HG03135 (cell line): ENCODE data around the gene GTF2H1.
A peak's percentile ranks its signal among the peaks of the same experiment; 100 is the strongest.
"Not testable (repeated sequence)": the region's sequence is repeated elsewhere in the genome, so short reads cannot be mapped to it uniquely, and the experiment has no call there.

ENCODE experiments used
- ATAC-seq: cut with Tn5 transposase; IDR thresholded peaks from one replicate; pipeline ENCODE4 v1.9.1; 2021; ENCODE audit warnings: mild to moderate bottlenecking, moderate library complexity; ENCODE audit not compliant: unreplicated experiment

The GTF2H1 gene

GRCh38 chr11:18317551-18317950, 4.8 kb upstream of the GTF2H1 start:
- no peak for ATAC-seq

DNA sequence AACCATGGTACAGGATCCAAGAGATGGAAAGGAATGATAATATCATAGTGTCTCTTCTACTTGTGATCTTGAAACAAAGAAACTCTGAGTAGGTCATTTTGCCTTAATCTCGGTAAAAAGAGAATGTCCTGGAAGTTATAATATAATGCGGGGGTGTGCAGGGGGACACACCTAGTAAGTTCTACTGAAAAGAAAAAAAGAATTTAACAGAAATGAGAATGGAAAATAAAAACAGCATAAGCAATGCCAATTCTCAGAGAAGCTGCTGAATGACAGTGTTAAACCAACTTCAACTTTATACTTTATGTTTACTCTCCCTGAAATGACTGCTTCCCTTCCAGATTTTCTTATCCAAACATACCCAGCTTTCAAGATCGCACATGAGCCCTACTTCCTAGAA, 2.5 kb upstream of the GTF2H1 start:
- no peak for ATAC-seq

GRCh38 chr11:18320617-18321016, 1.8 kb upstream of the GTF2H1 start:
- no peak for ATAC-seq

DNA sequence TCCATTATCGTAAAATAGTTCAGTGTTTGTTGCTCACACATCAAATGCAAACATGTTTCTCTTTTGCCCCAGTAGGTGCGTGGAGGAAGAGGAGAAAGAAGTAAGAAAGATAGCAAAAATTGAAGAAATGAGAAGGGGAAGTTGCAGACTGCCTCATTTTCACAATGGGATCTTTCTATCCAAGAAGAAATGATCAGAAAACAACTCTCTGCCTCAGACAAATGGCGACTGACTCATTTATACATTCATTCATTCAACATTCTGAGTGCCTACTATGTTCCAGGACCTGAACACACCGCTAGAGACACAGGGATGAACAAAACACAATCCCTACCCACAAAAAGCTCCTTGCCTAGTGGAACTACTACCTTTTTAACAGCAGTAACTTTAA, 794 bp upstream of the GTF2H1 start:
- peak; percentile 4 for ATAC-seq

DNA sequence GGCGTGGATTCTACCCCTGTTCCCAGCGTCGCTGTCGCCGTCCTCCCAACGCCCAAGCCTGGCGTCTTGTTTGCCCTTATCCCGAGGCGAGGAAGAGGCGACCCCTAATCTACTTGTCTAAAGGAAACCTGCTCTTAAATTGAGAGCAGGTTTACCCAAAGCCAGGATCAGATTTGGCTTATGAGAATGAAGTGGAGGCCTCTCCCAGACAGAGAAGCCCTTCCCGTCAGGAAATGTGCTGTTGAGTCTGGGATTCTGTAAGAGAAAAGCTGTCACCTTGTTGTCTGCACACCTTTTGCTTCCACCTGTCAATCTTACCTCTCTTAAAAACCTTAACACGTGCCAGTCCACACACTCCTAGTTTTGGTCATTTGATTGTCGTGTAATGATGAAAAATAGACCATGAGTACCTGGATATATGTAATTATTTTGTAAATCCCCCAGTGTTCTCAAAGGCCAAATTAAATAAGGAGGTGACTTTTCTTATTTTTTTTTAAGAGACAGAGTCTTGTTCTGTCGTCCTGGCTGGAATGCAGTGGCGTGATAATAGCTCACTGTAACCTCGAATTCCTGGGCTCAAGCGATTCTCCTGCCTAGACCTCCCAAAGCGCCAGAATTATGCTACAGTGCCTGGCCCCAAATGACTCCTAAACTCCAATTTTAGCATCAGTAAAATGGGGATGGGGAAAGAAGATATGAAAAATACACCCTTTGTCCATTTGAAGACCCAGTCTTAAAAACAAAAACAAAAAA, 627 bp downstream of the GTF2H1 start:
- no peak for ATAC-seq

GRCh38 chr11:18323881-18324280, 1.5 kb downstream of the GTF2H1 start:
- ATAC-seq = not testable (repeated sequence)

DNA sequence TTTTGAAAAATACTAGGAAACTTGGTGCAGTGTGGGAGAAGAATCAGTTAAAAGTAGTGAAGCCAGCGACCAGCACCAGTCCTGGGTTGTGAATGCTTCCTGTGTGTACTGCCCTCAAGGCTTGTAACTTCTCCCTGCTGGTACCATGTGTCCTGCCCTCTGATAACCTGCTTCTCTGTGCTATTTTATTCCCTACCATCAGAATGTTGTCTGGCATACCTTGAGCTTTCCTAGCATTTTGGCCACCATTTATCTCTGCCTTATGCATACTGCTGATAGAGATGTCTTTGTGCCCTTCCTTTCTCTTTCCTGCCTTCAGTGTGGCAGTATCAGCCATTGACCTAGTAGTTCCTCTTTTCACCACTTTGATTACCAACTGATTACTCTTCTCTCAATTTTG, 2.0 kb downstream of the GTF2H1 start:
- no peak for ATAC-seq

DNA sequence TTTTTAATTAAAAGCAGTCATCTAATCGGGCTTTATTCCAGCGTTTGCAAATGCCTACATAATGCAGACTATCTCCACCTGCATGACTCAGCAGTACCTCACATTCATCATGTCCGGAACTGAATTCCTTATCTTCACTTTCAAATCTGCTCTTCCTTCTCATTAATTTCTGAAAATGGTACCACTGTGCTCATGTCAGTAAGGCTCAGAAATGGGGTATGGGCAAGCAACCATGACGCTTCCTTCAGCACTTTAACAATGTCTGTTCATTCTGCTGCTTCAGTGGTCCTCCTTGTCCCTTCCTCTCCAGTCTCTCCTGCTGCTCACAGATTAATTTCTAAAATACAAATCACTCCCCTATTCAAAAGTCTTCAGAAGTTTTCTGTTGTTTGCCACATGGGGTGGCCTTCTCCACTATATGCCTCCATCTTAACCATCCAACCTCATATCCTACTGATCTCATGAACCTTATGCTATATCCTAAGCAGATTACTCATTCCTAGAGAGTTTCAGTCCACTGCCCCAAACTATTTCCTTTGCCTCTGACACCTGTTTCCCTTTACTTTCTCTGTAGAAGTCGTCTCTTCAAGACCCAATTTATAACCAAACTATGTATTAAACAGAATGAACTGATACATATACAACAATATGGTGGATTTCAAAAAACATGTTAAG, 7.0 kb downstream of the GTF2H1 start:
- ATAC-seq = no peak

DNA sequence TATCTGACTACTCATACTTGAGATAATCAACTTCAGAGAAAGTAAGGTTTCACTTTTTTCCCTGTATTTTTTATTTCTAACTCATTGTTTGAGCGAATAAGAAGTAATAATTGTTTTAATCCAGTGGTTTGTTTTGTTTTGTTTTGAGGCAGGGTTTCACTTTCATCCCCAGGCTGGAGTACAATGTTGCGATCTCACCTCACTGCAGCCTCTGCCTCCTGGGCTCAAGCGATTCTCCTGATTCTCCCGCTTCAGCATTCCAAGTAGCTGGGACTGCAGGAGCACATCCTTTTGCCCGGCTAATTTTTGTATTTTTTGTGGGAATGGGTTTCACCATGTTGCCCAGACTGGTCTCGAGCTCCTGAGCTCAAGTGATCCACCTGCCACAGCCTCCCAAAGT, 8.6 kb downstream of the GTF2H1 start:
- ATAC-seq = no peak

- no peak for ATAC-seq
Observed at GRCh38 chr11:18332302-18332701, 9.9 kb downstream of the GTF2H1 start.

GRCh38 chr11:18332891-18333290, 10.5 kb downstream of the GTF2H1 start:
- no peak for ATAC-seq

DNA sequence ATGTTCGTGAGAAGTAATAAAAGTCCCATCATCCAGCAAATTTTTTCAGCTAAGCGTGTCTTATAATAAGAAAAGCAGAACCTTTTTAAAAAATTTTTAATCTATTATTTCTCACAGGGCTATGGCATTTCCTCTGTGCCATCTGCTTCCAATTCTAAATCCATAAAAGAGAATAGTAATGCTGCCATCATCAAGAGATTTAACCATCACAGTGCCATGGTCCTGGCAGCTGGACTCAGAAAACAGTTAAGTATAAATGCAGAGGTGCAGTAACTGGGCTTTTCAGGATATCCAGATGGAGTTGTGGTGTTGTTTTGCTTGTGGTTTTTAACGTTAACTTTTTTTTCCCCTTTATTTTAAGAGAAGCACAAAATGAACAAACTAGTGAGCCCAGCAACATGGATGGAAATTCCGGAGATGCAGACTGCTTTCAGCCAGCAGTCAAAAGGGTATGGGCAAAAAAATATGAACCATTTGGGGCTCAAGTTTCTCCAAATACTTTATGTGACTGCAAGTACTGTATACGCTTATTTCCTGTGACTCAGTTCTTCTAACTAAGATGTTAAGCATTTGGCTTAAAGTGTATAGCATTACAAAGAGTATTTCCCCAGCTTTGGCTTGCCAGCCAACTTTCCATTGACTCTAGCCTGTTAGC, 25.2 kb downstream of the GTF2H1 start:
- ATAC-seq = no peak

- ATAC-seq = no peak
Observed at GRCh38 chr11:18352581-18352980, 30.2 kb downstream of the GTF2H1 start.

DNA sequence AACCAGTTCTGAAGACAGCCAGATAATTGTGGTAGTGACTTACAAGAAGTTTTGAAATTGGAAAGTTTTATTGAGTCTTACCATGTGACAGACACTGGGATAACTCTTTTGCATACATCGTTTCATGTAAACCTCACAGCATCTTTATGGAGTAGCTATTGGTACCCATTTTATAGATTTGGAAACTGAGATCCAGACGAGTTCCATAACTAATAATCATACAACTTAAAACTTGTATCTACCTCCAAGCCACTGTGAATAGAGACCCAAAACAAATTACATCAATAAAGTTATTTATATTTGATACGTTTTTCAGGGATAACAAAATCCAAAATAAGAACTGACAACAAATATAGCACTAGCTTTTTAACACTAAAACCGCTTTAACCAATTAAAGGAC, 36.3 kb downstream of the GTF2H1 start:
- ATAC-seq = no peak

- ATAC-seq = no peak
Observed at GRCh38 chr11:18361154-18361553, 38.8 kb downstream of the GTF2H1 start.

DNA sequence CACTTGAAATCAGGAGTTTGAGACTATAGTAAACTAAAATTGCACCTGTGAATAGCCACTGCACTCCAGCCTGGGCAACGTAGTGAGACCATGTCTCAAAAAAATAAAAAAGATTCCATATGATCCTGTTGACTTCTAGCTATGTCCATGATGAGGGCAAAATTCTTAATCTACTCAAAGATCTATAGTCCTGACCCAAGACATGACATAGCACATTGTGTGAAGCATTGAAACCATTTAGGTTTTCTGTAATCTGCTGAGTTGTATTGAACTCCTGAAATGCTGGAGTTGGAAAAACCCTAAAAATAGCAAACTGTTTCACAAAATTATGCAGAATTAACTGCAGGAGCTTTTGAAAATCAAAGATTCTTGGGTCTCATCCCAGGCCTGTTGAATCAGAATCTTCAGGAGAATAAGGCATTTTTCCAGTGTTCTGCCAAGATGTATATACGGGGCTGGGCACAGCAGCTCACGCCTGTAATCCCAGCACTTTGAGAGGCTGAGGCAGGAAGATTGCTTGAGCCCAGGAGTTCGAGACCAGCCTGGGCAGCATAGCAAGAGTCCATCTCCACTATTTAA, 42.2 kb downstream of the GTF2H1 start:
- ATAC-seq = no peak

- no peak for ATAC-seq
Observed at GRCh38 chr11:18365741-18366140, 43.4 kb downstream of the GTF2H1 start.

GRCh38 chr11:18366286-18366685, 43.9 kb downstream of the GTF2H1 start:
- ATAC-seq = no peak

GRCh38 chr11:18367431-18367830, 45.1 kb downstream of the GTF2H1 start:
- no peak for ATAC-seq

DNA sequence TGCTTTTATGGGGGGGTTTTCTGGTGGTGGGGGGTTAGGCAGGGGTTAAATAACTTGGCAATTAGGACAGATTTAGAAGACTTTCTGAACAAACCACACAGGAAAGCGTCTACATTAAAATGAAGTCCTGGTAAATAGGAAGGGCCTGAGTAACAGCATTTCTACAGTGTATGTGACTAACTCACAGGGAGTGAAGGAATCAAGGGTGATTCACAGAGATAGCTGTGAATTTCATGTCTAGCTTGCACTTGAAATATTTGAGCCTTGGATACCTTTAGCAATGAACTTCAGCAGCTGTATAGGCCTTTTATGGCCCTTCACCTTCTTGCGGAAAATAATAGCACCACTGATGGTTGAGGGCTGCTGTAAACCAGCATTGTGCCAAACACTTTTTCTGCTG, 45.9 kb downstream of the GTF2H1 start:
- ATAC-seq = no peak

DNA sequence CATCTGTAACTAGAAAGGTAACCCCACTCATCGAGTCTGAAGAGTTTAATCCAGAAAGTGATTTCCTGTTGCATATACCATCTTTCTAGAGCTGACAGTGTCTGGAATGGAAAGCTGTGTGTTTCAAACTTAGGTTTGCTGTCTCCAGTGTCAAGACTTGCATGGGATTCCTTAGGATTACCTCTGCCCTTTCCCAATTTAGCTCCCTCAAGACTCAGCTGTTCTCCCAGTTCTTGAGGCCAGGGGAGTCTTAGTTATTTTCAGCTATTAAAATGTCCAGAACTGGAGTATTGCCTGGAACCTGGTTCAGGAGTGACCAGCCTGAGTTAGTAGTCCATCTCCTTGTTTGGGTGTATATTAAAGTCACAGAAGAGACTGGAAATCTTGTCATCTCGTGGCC, 47.0 kb downstream of the GTF2H1 start:
- no peak for ATAC-seq

DNA sequence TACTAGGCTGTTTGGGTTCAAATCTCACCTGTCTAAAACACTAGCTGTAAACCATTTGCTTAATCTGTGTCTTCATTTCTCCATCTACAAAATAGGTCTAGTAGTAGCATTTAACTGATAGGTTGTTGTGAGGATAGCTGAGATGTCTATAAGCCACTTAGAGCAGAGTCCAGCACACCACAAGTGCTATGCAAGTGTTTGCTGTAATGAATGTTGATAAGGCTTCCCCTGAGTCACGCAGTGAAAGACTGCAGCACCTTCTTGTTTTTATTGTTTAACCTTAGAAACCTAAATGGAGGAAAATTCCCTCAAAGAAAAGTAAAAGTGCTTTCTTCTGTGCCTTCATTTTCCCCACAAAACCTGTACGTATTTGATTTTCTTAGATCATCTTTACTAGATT, 48.9 kb downstream of the GTF2H1 start:
- no peak for ATAC-seq
